ENCODE data around the gene VPS16. TPM values are rescaled to one million over a fixed set of nuclear protein-coding genes. Genes with fewer than 3 reads are reported as not detected.

VPS16 gene
- total RNA-seq, 1 donor from 2014 or later = 24.9 TPM

DNA sequence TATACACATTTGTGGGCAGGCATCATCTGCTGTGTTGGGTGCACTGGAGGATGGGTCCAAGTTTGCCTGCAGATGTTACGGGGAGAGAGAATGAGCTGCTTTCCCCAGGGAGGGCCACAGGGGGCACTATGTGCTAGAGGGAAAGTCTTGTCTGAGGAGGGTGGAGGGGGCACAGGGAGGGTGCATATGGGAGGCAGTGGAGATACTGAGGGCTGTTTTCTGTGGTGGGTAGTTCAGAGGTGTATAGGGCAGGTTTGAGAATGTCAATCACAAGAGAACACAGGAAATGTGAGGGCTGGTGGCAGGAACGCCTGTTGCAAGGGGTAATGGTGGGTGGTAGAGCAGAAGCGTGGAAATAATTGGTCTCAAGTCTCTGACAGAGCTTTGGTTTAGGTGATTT, 25.1 kb downstream of the VPS16 start:
- no peak overlapping the region for H3K27ac ChIP-seq (ENCODE audit: low read depth, low read length)
- Mint-ChIP-seq H3K4me1 (ENCODE audit: low read depth, unreplicated experiment) (peaks cover 4% of the 10 kb centered on the region), H3K4me3 (ENCODE audit: unreplicated experiment) (no peak overlapping the region), H3K36me3 (ENCODE audit: low read depth, unreplicated experiment) (peaks cover 25% of the 10 kb centered on the region), H3K27me3 (ENCODE audit: low read depth, unreplicated experiment) (peaks cover 2% of the 10 kb centered on the region), H3K9me3 (ENCODE audit: unreplicated experiment) (no peaks in the 10 kb centered on the region), H3K27ac (ENCODE audit: unreplicated experiment) (no peak overlapping the region)
- DNase-seq (ENCODE audit: low read depth) = no peak
- no peaks in the 10 kb centered on the region for H3K27me3 ChIP-seq (ENCODE audit: insufficient read depth, low read length)
- H3K4me2 ChIP-seq (ENCODE audit: low read length) = no peak overlapping the region
- H3K9ac ChIP-seq (ENCODE audit: low read length) = no peak overlapping the region
- H3K9me3 ChIP-seq (ENCODE audit: insufficient read depth, low read depth, low read length) = no peaks in the 10 kb centered on the region
- H3K4me3 ChIP-seq (ENCODE audit: insufficient read depth, low read depth, low read length) = no peak overlapping the region
- FAIRE-seq = no peak
- H3K4me1 ChIP-seq (ENCODE audit: insufficient read depth, low read length) = peaks cover 5% of the 10 kb centered on the region
- TF ChIP-seq EZH2 (IDR thresholded peaks at IDR 0.05; ENCODE audit: insufficient read depth, low read length) = no peak
- TF ChIP-seq, protein P1, sequence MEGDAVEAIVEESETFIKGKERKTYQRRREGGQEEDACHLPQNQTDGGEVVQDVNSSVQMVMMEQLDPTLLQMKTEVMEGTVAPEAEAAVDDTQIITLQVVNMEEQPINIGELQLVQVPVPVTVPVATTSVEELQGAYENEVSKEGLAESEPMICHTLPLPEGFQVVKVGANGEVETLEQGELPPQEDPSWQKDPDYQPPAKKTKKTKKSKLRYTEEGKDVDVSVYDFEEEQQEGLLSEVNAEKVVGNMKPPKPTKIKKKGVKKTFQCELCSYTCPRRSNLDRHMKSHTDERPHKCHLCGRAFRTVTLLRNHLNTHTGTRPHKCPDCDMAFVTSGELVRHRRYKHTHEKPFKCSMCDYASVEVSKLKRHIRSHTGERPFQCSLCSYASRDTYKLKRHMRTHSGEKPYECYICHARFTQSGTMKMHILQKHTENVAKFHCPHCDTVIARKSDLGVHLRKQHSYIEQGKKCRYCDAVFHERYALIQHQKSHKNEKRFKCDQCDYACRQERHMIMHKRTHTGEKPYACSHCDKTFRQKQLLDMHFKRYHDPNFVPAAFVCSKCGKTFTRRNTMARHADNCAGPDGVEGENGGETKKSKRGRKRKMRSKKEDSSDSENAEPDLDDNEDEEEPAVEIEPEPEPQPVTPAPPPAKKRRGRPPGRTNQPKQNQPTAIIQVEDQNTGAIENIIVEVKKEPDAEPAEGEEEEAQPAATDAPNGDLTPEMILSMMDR (IDR thresholded peaks at IDR 0.05; ENCODE audit: insufficient read depth, low read depth, low read length) = no peak
- H2AFZ ChIP-seq (ENCODE audit: low read depth, low read length) = no peak overlapping the region
- no peaks in the 10 kb centered on the region for H4K20me1 ChIP-seq (ENCODE audit: insufficient read depth, low read length)
- H3K79me2 ChIP-seq (ENCODE audit: insufficient read depth, low read length) = no peaks in the 10 kb centered on the region
- no peaks in the 10 kb centered on the region for H3K36me3 ChIP-seq (ENCODE audit: insufficient read depth, low read length)

DNA sequence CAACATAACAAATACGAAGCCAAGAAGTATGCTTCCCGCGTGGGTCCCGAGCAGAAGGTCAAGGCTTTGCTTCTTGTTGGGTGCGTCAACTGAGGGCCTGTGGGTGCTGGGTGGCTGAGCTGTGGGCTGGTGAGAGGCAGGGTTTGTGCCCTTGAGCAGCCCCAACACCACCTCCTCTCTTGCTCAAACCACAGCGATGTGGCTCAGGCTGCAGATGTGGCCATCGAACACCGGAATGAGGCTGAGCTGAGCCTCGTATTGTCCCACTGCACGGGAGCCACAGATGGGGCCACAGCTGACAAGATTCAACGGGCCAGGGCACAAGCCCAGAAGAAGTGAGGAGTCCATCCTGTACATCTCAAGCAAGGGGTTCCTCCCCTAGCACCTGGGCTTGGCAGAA, 25.7 kb downstream of the VPS16 start:
- Mint-ChIP-seq H3K36me3 (ENCODE audit: low read depth, unreplicated experiment) (peaks cover 20% of the 10 kb centered on the region), H3K9me3 (ENCODE audit: unreplicated experiment) (no peaks in the 10 kb centered on the region), H3K4me1 (ENCODE audit: low read depth, unreplicated experiment) (peaks cover 9% of the 10 kb centered on the region), H3K27ac (ENCODE audit: unreplicated experiment) (no peak overlapping the region), H3K27me3 (ENCODE audit: low read depth, unreplicated experiment) (peaks cover 2% of the 10 kb centered on the region), H3K4me3 (ENCODE audit: unreplicated experiment) (no peak overlapping the region)
- Histone ChIP-seq H3K9me3 (ENCODE audit: insufficient read depth, low read depth, low read length) (no peaks in the 10 kb centered on the region), H4K20me1 (ENCODE audit: insufficient read depth, low read length) (no peaks in the 10 kb centered on the region), H3K4me2 (ENCODE audit: low read length) (no peak overlapping the region), H3K4me1 (ENCODE audit: insufficient read depth, low read length) (peaks cover 10% of the 10 kb centered on the region), H3K27ac (ENCODE audit: low read depth, low read length) (no peak overlapping the region), H2AFZ (ENCODE audit: low read depth, low read length) (no peak overlapping the region), H3K4me3 (ENCODE audit: insufficient read depth, low read depth, low read length) (no peak overlapping the region), H3K9ac (ENCODE audit: low read length) (no peak overlapping the region), H3K79me2 (ENCODE audit: insufficient read depth, low read length) (no peaks in the 10 kb centered on the region), H3K27me3 (ENCODE audit: insufficient read depth, low read length) (no peaks in the 10 kb centered on the region), H3K36me3 (ENCODE audit: insufficient read depth, low read length) (no peaks in the 10 kb centered on the region)
- DNase-seq (ENCODE audit: low read depth) = no peak
- no peak for FAIRE-seq
- no peak for TF ChIP-seq EZH2 (IDR thresholded peaks at IDR 0.05; ENCODE audit: insufficient read depth, low read length)
- TF ChIP-seq, protein P1 (IDR thresholded peaks at IDR 0.05; ENCODE audit: insufficient read depth, low read depth, low read length) = no peak

DNA sequence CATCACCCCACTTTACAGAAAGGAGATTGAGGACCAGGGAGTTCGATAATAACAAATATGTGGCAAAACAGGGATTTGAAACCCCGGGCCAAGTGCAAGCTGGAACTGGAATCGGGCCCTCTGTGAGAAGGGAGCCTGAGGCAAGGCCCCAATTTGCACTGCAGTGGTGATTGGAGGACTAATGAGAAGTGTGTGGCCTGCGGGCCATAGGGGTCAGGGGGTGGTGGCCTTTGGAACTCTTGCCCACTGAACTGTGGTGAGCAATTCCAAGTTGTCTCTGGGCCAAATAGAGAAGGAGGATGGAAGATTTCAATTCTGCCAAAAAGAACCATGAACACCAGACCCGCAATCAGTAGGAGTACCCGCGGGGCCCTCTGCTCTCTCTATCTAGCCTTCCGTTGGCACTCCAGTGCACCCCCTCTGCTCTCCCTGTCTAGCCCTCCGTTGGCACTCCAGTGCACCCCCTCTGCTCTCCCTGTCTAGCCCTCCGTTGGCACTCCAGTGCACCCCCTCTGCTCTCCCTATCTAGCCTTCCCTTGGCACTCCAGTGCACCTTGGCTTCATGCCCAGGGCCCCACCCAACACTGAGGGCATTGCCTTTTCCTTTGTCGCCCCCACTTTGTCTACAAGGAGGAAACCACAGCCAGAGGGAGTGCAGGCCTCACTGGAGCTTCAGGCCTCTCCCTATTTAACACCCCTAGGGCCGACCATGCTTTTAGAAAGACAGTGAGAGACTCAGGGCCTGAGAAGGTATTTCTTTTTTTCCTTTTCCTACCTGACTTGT, 26.7 kb downstream of the VPS16 start:
- H3K79me2 ChIP-seq (ENCODE audit: insufficient read depth, low read length) = no peaks in the 10 kb centered on the region
- Mint-ChIP-seq H3K27me3 (ENCODE audit: low read depth, unreplicated experiment) (peaks cover 2% of the 10 kb centered on the region), H3K9me3 (ENCODE audit: unreplicated experiment) (no peaks in the 10 kb centered on the region), H3K36me3 (ENCODE audit: low read depth, unreplicated experiment) (peaks cover 19% of the 10 kb centered on the region), H3K4me3 (ENCODE audit: unreplicated experiment) (no peak overlapping the region), H3K4me1 (ENCODE audit: low read depth, unreplicated experiment) (peaks cover 9% of the 10 kb centered on the region), H3K27ac (ENCODE audit: unreplicated experiment) (no peak overlapping the region)
- FAIRE-seq (no peak), DNase-seq (ENCODE audit: low read depth) (no peak)
- no peaks in the 10 kb centered on the region for H3K9me3 ChIP-seq (ENCODE audit: insufficient read depth, low read depth, low read length)
- H3K27ac ChIP-seq (ENCODE audit: low read depth, low read length) = no peak overlapping the region
- H3K27me3 ChIP-seq (ENCODE audit: insufficient read depth, low read length) = no peaks in the 10 kb centered on the region
- no peak overlapping the region for H3K4me3 ChIP-seq (ENCODE audit: insufficient read depth, low read depth, low read length)
- TF ChIP-seq EZH2 (IDR thresholded peaks at IDR 0.05; ENCODE audit: insufficient read depth, low read length) = no peak
- TF ChIP-seq, protein P1 (IDR thresholded peaks at IDR 0.05; ENCODE audit: insufficient read depth, low read depth, low read length) = no peak
- peaks cover 12% of the 10 kb centered on the region for H3K4me1 ChIP-seq (ENCODE audit: insufficient read depth, low read length)
- H3K36me3 ChIP-seq (ENCODE audit: insufficient read depth, low read length) = no peaks in the 10 kb centered on the region
- H2AFZ ChIP-seq (ENCODE audit: low read depth, low read length) = no peak overlapping the region
- no peak overlapping the region for H3K4me2 ChIP-seq (ENCODE audit: low read length)
- H3K9ac ChIP-seq (ENCODE audit: low read length) = no peak overlapping the region
- no peaks in the 10 kb centered on the region for H4K20me1 ChIP-seq (ENCODE audit: insufficient read depth, low read length)

All from astrocyte (in vitro differentiated cells and primary cell).